GM12874 (cell line): ENCODE measurements around the gene RGR.
A peak's percentile ranks its signal among the peaks of the same experiment; 100 is the strongest.

Experiments used
- CTCF ChIP-seq: IDR thresholded peaks from 2 replicates; pipeline ENCODE4 v1.5.1; 2011; ENCODE audit warnings: low read depth, mild to moderate bottlenecking, control low read depth, low read length, moderate library complexity; ENCODE audit not compliant: insufficient read depth

The RGR gene

GRCh38 chr10:84211566-84211965, 33.3 kb upstream of the RGR start:
- no peak for TF ChIP-seq CTCF

GRCh38 chr10:84212014-84212413, 32.8 kb upstream of the RGR start:
- TF ChIP-seq CTCF = no peak

GRCh38 chr10:84213076-84213475, 31.8 kb upstream of the RGR start:
- TF ChIP-seq CTCF = no peak

GRCh38 chr10:84214046-84214572, 30.7 kb upstream of the RGR start:
- TF ChIP-seq CTCF = no peak

GRCh38 chr10:84214612-84215235, 30.1 kb upstream of the RGR start:
- peak; percentile 76 for TF ChIP-seq CTCF

- no peak for TF ChIP-seq CTCF
These were observed 28.0 kb upstream of the RGR start for GRCh38 chr10:84216834-84217233.

- no peak for TF ChIP-seq CTCF
These were observed 27.1 kb upstream of the RGR start for GRCh38 chr10:84217746-84218145.
